HG02571 (cell line): ENCODE results near the gene HTR3D.
"Not testable (repeated sequence)": the region's sequence is repeated elsewhere in the genome, so short reads cannot be mapped to it uniquely, and the experiment has no call there.

Experiments used
- ATAC-seq: cut with Tn5 transposase; IDR thresholded peaks from one replicate; pipeline ENCODE4 v1.9.1; 2021; ENCODE audit warnings: mild to moderate bottlenecking, moderate library complexity; ENCODE audit not compliant: unreplicated experiment

HTR3D gene

DNA sequence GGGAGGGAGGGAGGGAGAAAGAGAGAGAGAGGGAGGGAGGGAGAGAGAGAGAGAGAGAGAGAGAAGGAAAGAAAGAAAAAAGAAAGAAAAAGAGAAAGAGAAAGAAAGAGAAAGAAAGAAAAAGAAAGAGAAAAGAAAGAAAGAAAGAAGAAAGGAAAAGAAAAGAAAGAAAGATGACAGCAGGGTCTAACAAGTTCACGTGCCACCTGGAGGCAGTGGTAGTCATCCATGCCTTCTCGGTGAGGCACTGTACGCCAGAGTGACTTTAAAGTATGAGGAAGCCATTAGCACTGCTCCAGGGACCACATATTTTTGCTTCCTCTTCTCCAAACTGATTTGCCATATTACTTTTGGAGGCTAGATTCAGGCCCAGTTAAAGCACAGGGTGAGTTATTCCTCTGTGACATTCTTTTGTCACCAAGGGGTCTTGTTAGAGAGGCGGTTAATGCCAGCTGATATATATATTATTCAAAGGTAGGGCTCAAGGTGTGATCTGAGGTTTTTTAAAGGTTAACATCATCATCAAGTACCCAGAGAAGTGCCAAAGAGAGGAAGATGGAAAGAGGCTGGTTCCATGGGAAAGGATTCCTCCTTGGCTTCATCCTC, at the start of gene HTR3D:
Gene HTR3D, plus strand, starts transcription at position 556 of the 606 bp plus-strand sequence. Its CDS starts 0 bp downstream, at position 556.
- no peak for ATAC-seq

- no peak for ATAC-seq
Measured at GRCh38 chr3:183981990-183982644, 49.4 kb upstream of the HTR3D start.

DNA sequence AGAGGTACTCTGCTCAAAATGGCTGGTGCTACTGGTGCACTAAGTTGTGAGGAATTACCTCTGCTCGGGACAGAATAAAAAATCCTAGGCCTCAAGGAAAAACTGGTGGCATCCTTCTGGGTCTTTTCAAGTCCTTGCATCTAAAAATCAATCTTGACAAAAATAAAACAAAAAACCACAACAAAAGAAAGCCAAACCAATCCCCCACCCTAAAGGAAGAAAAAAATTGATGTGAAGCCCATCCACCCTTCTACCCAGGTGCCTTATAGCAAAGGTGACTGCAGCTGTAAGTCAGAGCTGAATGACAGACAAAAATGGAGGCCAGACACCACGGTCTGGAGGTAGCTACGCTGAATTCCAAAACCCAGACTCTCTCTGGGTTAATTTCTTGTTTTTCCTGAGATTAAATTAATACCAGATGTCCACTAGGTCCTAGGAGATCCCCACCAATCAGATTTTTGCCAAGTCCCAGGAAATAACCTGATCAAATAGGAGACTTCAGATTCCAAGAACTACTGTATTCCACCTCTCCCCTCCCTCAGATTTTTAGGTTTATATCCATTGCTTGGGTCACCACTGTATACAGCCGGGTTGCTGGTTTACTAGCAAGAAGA, 47.3 kb upstream of the HTR3D start:
- ATAC-seq = no peak

DNA sequence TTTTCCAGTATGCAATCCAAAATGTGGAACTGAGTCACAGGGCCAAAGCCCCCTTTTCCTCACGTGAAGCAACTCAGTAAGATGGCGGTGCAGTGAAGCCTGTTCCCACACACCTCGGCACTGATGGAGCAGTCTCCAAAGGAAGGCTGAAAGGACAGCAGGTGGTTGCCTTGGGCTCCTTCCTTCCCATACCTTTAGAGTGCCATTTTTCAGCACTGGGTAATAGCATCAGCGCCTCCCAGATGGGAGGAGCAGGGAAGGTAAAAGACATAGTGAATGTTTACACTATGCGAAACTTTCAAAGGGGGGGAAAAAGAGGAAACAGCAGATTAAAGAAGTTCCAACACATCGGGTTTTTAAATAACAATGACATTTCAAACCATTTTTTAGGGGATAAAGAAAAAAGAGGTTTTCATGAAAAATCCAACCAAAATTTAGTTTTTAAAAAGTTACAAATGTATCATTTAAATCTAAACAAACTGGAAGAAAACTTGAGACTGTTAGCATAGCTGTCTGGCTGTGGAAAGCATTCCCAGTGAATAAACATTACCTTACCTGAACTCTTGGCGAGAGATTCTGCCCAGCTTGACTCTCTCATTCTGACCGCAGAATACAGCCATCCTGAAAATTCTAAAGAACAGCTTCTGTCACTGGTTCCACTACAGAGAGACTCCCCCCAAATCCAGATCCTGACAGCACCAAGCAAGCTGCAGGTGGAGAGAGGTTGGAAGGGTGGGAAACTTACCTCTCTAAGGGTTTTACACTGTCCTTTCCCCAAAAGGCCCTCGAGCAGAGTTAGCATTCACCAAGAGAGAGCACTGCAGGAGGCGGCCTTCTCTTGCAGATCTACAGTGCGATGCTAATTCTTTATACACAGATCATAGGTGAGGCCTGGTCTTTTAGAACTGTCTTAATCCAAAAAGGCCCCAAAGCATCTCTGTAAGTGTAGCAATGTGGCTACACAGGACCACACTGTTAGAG, 46.5 kb upstream of the HTR3D start:
- no peak for ATAC-seq

- ATAC-seq = no peak
Measured at GRCh38 chr3:183987000-183987600, 44.4 kb upstream of the HTR3D start.

DNA sequence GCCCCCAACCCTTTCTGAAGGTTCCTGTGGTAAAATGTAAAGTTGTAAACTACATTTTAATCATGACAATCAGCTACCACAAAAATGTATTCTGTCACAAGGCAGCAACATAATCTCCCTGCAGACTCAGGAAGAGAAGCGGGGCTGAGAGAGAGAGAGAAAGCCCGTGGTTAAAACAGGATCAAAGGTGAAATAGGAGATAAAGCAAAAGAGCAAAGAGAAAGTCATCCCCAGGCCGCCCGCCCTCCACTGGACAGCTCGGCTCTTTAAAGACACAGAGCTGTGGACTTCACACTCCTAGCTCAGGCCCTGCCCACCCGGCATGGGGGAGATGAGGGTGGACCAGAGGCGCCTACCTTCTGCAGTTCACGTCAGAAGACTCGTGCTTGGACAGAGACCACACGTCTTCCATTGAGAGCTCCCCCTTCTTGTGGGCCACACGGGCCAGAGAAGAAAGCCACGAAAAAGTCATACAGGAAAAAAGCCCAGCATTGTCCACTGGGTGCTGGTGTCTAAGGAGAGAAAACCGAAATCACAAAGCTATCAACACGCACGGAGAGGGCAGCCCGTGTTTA, 43.2 kb upstream of the HTR3D start:
- no peak for ATAC-seq

- ATAC-seq = no peak
Measured at GRCh38 chr3:183991403-183991802, 40.1 kb upstream of the HTR3D start.

DNA sequence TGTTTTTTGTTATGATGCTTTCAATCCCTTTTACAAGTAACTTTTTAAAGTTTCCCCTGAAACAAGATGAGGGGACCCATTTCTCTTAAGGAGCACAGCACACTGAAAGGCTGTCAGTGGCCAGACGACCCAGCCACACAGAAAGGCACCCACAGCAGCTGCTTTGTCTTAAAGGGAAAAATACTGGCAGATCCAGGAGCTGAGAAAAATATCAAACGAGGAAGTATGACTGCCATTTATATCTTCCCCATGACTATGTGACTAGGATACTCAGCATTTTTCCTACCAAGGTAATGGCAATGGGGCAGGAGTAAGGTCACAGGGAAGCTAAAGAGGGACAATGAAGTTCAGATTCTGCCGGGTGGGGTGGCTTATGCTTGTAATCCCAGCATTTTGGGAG, 29.8 kb upstream of the HTR3D start:
- no peak for ATAC-seq

GRCh38 chr3:184002469-184002868, 29.1 kb upstream of the HTR3D start:
- ATAC-seq = no peak

GRCh38 chr3:184003187-184003967, 28.2 kb upstream of the HTR3D start:
- ATAC-seq = no peak

GRCh38 chr3:184004476-184004875, 27.1 kb upstream of the HTR3D start:
- no peak for ATAC-seq

GRCh38 chr3:184005941-184006507, 25.5 kb upstream of the HTR3D start:
- no peak for ATAC-seq

DNA sequence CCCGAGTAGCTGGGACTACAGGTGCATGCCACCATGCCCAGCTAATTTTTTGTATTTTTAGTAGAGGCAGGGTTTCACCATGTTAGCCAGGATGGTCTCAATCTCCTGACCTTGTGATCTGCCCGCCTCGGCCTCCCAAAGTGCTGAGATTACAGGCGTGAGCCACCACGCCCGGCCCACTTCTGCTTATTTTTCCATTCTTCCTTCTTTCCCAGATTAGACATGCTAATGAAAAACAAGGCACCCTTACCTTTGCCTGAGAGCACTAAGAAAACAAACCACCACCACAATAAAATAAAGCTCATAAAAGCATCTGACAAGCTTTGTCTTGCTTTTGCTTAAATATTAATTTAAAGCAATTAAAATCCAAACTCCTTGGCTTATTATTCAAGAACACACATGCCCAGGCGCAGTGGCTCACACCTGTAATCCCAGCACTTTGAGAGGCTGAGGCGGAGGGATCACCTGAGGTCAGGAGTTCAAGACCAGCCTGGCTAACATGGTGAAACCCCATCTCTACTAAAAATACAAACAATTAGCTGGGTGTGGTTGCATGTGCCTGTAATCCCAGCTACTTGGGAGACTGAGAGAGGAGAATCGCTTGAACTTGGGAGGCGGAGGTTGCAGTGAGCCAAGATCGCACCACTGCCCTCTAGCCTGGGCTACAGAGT, 24.3 kb upstream of the HTR3D start:
- not testable (repeated sequence) for ATAC-seq

GRCh38 chr3:184008161-184008560, 23.4 kb upstream of the HTR3D start:
- no peak for ATAC-seq

- ATAC-seq = no peak
Measured at GRCh38 chr3:184011230-184011876, 20.2 kb upstream of the HTR3D start.

DNA sequence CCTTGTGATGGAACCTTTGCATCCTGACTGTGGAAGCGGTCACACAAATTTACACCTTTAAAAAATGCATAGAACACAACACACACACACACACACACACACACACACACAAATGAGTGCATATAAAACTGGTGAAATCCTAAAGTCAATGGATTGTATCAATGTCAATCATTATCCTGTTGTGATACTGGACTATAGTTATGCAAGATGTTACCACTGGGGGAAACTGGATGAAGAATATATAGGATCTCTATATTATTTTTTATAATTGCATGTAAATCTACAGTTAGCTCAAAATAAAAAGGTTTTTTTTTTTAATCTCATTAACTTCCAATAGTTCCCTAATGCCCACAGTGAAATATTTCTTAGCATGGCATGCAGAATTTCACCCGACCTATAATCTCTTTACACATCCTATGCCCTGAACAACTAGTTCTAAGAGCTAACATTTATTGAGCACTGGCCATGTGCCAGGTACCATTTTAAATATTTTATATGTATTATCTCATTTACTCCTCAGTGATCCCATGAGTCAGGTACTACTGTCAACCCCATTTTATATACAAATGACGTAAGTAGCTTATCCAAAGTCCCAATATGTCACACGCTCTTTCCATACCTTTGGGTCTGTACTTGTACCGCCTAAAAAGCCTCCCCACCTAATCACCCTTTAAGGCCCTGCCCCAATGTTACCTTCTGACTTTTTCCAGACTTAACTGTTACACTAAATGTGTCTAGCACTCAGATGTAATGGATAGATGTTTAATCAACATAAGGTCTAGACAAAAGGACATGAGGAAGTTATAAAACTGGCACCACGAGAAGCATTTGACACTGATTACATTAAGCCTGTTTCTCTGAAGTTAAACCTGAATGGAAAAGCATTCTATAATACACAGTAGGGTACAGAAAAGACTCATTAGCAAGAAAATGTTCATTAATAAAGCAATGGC, 19.3 kb upstream of the HTR3D start:
- no peak for ATAC-seq

DNA sequence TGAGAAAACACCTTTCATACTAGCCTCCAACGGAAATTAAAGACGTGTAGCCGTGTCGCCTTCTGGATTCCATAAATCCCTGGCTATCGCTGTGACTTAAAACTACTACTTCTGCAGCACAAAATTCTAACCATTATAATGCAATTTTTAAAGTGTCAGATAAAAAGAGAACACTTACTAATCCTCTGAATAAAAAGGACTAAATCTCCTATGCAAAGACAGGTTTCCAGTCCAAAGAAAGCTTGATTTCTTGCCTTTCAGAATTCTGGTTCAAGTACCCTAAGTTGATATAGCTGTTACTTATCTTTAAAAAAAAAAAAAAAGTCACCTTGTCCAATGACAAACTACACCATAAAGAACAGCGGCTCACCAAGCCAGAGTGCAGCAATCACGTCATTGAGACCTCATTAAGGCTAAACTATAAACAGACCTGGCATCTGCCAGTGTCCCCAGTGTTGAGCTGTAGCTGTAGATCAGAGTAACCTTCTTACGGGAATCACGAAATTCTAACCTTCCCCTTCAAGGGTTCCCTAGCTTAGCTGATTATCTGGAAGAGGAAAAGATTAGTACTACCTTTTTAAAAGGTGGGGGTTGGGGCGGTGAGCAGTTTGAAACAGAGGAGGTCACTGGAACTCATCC, 16.0 kb upstream of the HTR3D start:
- ATAC-seq = no peak
